Suprapubic skin (tissue), 4 donors: ENCODE measurements around the gene LENG1. TPM values are rescaled to one million over a fixed set of nuclear protein-coding genes. Genes with fewer than 3 reads are reported as not detected.

Experiments
- DNase-seq, 2 donors: peaks; one replicate each; pipeline ENCODE4 v3.0.0-alpha.2; 2019; ENCODE audit warnings: low spot score in 2 of 2
- H3K27ac ChIP-seq: fragments of 200-600 bp; sonication (generic); one replicate; pipeline ENCODE4 v1.5.1; 2019
- H3K27me3 ChIP-seq: fragments of 200-600 bp; sonication (generic); one replicate; pipeline ENCODE4 v1.5.1; 2019
- H3K36me3 ChIP-seq: fragments of 200-600 bp; sonication (generic); one replicate; pipeline ENCODE4 v1.5.1; 2019
- H3K4me1 ChIP-seq: fragments of 200-600 bp; sonication (generic); one replicate; pipeline ENCODE4 v1.5.1; 2019
- H3K4me3 ChIP-seq: fragments of 200-600 bp; sonication (generic); one replicate; pipeline ENCODE4 v1.5.1; 2019; ENCODE audit warnings: mild to moderate bottlenecking
- H3K9me3 ChIP-seq: fragments of 200-600 bp; sonication (generic); one replicate; pipeline ENCODE4 v1.5.1; 2019
- EP300 ChIP-seq: sonication (generic); formaldehyde crosslinking; IDR thresholded peaks from one replicate; pipeline ENCODE4 v1.6.1; 2017; ENCODE audit warnings: antibody characterized with exemption
- POLR2A ChIP-seq, 2 donors: fragments of 450-650 bp; IDR thresholded peaks; one replicate each; pipeline ENCODE4 v1.6.1; 2017; ENCODE audit warnings: antibody characterized with exemption in 2 of 2, mild to moderate bottlenecking in 2 of 2, moderate library complexity in 2 of 2
- POLR2AphosphoS5 ChIP-seq, 3 donors: sonication (generic); formaldehyde crosslinking; IDR thresholded peaks; one replicate each; pipeline ENCODE4 v1.6.1; 2017; ENCODE audit warnings: antibody characterized with exemption in 3 of 3
- WGBS: methylation state at CpG from one replicate; pipeline ENCODE4 v1.1.5; 2018; 5-methylcytosine and 5-hydroxymethylcytosine counted together
- total RNA-seq, 4 donors: library from RNA; depleted of rRNA; stranded (reverse); fragments of >200 nt; gene quantifications; one replicate each; pipeline ENCODE4 v1.1.0, GENCODE V29; 2016
- TF ChIP-seq, protein P1 (sequence below), 2 donors: fragments of 200-600 bp in 1 of 2; fragments of 450-650 bp in 1 of 2; sonication (generic) in 1 of 2; IDR thresholded peaks; one replicate each; pipeline ENCODE4 v1.5.1; 2016 to 2019; ENCODE audit warnings: antibody characterized with exemption in 2 of 2, mild to moderate bottlenecking in 1 of 2, moderate library complexity in 1 of 2

Gene LENG1
- total RNA-seq, 4 donors from 2014 or later: 2.6 to 4.6 (median 4.0) TPM

DNA sequence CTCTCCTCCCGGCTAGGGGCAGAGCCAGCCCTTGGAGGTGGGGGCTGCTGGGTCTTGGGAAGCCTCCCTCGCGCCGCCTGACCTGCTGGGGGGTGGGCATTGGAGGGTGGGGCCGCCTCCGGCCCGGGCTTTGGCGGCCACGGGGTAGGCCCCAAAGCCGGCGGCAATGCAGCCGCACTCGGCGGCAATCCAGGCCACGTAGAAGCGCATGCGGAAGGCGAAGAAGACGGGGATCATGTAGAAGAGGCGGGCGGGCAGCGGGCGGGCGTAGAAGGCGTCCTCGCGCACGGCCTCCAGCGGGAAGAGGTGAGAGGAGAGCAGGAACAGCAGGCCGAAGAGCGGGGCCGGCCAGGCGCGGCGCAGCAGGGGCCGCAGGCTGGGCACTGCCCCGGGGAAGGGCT, 21.2 kb upstream of the LENG1 start:
- Histone ChIP-seq H3K9me3 (no peaks in the 10 kb centered on the region), H3K4me3 (no peak overlapping the region), H3K27ac (no peak overlapping the region), H3K27me3 (no peaks in the 10 kb centered on the region), H3K36me3 (peaks cover 15% of the 10 kb centered on the region), H3K4me1 (no peaks in the 10 kb centered on the region)
- no peak for DNase-seq
- TF ChIP-seq, protein P1, sequence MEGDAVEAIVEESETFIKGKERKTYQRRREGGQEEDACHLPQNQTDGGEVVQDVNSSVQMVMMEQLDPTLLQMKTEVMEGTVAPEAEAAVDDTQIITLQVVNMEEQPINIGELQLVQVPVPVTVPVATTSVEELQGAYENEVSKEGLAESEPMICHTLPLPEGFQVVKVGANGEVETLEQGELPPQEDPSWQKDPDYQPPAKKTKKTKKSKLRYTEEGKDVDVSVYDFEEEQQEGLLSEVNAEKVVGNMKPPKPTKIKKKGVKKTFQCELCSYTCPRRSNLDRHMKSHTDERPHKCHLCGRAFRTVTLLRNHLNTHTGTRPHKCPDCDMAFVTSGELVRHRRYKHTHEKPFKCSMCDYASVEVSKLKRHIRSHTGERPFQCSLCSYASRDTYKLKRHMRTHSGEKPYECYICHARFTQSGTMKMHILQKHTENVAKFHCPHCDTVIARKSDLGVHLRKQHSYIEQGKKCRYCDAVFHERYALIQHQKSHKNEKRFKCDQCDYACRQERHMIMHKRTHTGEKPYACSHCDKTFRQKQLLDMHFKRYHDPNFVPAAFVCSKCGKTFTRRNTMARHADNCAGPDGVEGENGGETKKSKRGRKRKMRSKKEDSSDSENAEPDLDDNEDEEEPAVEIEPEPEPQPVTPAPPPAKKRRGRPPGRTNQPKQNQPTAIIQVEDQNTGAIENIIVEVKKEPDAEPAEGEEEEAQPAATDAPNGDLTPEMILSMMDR (IDR thresholded peaks at IDR 0.05): no peak
- no peak for TF ChIP-seq POLR2AphosphoS5 (IDR thresholded peaks at IDR 0.05)
- no peak for TF ChIP-seq EP300
- TF ChIP-seq POLR2A (IDR thresholded peaks at IDR 0.05): no peak
- WGBS: 94% methylated on average over 37 of the region's 37 CpGs

DNA sequence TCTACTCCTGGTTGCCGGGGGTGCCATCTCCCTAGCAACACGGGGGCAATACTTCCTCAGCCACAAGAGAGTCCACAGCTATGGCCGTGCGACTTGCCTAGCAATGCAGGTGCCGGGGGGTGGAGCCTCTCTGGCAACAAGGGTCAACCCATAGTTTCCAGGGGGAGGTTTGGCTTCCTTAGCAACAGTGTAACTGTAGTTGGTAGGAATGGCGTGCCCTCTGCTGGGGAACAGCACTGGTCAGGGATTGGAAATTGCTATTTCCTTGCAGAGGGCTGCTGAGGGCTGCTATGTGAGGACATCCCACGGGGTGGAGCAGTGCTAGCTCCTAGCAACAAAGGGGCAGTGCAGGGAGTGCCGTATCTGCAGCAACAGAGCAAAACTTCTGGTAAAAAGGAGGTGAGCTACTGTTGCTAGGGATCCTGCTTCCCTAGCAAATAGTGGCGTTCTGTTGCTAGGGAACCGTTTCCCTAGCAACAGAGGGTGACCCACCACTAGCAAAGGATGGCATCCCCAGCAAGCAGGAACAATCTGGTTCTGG, 20.5 kb upstream of the LENG1 start:
- Histone ChIP-seq H3K4me1 (no peaks in the 10 kb centered on the region), H3K9me3 (no peaks in the 10 kb centered on the region), H3K27me3 (no peaks in the 10 kb centered on the region), H3K36me3 (peaks cover 15% of the 10 kb centered on the region), H3K4me3 (no peak overlapping the region), H3K27ac (no peak overlapping the region)
- no peak for DNase-seq
- no peak for TF ChIP-seq POLR2AphosphoS5 (IDR thresholded peaks at IDR 0.05)
- TF ChIP-seq, protein P1 (IDR thresholded peaks at IDR 0.05): no peak
- TF ChIP-seq POLR2A (IDR thresholded peaks at IDR 0.05): no peak
- no peak for TF ChIP-seq EP300
- WGBS: 61% methylated on average over 6 of the region's 10 CpGs

DNA sequence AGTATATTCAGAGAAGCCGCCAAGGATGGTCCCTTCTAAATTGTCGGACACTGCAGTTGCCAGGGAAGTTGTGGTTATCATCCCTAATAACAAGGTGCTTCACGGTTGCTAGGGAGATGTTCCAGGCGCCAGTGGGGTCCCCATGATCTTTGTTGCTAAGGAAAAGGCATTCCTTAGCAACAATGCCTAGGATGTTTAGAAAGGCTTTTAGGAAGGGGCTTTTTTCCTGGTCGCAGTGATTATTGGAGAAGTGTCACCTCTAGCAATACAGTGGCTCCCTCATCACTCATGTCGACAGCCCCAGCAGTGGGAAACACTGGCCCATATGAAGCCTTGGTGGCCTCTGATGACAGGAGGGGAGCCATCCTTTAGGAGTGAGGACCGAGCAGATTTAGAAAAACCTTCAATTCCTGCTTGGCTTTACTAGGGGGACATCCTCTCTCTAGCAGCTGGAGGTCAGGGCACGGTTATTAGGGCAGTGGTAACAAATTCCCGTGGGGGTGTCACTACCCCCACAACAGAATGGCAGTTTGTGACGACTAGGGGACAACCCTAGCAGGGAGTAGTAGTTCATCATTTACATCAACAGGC, 19.8 kb upstream of the LENG1 start:
- Histone ChIP-seq H3K4me3 (no peak overlapping the region), H3K9me3 (no peaks in the 10 kb centered on the region), H3K36me3 (peaks cover 15% of the 10 kb centered on the region), H3K27me3 (no peaks in the 10 kb centered on the region), H3K4me1 (no peaks in the 10 kb centered on the region), H3K27ac (no peak overlapping the region)
- DNase-seq: no peak
- TF ChIP-seq EP300: no peak
- 95% methylated on average over 9 of the region's 10 CpGs for WGBS

DNA sequence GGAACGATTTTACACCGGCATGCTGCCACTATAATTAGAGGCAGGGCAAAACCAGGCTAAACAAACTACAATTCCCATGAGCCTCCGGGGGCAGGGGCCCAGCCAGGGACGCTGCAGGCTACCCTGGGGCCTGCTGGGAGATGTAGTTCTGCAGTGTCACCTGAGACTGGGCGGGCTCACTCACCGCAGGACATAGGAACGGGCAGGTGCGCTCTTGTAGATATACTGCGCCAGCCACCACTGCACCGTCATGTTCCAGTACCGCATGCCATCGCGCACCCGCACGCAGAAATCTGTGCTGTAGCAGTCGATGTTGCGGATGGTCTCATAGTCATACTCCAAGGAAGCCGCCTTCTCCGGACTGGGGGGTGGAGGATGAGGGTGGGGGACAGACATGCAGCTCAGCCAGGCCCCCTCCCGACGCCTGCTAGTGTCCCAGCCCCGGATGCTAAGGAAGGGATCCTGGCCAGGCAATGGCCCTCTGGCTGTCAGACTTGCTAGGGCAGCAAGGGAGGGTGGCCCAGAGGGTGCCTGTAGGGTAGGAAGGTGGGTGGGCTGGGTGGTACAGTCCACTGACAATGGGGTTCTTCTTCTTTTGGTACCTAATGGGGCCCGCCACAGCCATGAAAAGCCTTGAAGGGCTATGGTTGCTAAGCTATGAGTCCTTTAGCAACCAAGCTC, 19.2 kb upstream of the LENG1 start:
- TF ChIP-seq EP300 (no peak), POLR2A (IDR thresholded peaks at IDR 0.05) (no peak), POLR2AphosphoS5 (IDR thresholded peaks at IDR 0.05) (no peak)
- TF ChIP-seq, protein P1 (IDR thresholded peaks at IDR 0.05): no peak
- Histone ChIP-seq H3K36me3 (peaks cover 15% of the 10 kb centered on the region), H3K27me3 (no peaks in the 10 kb centered on the region), H3K4me1 (no peaks in the 10 kb centered on the region), H3K9me3 (no peaks in the 10 kb centered on the region), H3K4me3 (no peak overlapping the region), H3K27ac (no peak overlapping the region)
- DNase-seq: no peak
- WGBS: 82% methylated on average over 18 of the region's 23 CpGs

DNA sequence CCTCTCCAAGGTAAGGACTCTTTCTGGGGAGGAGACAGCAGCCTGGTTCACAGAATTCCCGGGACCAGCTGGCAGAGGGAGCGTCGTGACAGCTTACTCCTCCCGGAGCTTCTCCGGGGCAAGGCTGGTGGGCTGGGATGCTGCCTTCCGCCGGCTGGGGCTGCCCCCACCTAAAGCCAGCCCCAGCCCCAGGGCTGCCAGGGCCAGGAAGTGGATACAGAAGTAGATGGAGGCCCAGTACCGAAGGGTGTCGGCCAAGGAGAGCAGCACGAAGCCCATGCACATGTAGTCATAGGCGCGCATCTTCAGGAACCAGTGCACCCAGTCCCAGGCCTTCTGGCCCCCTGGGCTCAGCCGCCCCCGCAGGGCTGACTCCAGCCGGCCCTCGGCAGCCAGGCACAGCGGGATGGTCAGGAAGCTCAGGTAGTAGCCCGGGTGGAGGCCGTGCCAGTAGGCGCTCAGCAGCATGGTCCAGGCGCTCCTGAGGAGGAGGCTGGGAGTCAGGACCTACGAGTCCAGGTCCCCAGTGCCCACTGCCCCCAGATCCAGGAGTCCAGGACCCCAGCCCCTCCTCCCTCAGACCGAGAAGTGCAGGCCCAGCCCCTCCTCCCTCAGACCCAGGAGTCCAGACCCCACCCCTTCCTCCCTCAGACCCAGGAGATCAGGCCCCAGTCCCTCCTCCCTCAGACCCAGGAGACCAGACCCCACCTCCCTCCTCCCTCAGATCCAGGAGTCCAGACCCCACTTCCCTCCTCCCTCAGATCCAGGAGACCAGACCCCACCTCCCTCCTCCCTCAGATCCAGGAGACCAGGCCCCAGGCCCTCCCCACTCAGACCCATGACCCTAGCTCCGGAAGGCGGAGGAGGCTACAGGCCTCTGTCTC, 14.7 kb upstream of the LENG1 start:
- peaks cover 12% of the 10 kb centered on the region for H3K4me1 ChIP-seq
- no peaks in the 10 kb centered on the region for H3K36me3 ChIP-seq
- 79% methylated on average over 13 of the region's 25 CpGs for WGBS
- H3K27ac ChIP-seq: no peak overlapping the region
- H3K9me3 ChIP-seq: no peaks in the 10 kb centered on the region
- peaks cover 4% of the 10 kb centered on the region for H3K27me3 ChIP-seq
- no peak for TF ChIP-seq EP300
- no peak for TF ChIP-seq POLR2A (IDR thresholded peaks at IDR 0.05)
- TF ChIP-seq, protein P1 (IDR thresholded peaks at IDR 0.05): no peak
- no peak for TF ChIP-seq POLR2AphosphoS5 (IDR thresholded peaks at IDR 0.05)
- no peak for DNase-seq
- no peak overlapping the region for H3K4me3 ChIP-seq
